UCSD-AML1 (cell line): ENCODE data around the gene PTCH1.

Experiments
- DNase-seq: peaks from one replicate; lab custom pipeline; 2025; ENCODE audit not compliant: unreplicated experiment; lab: John Stamatoyannopoulos, UW

The PTCH1 gene

GRCh38 chr9:95409650-95410426, 106.9 kb downstream of the PTCH1 start:
- DNase-seq = no peak

- no peak for DNase-seq
Measured at GRCh38 chr9:95407524-95407923, 109.2 kb downstream of the PTCH1 start.

GRCh38 chr9:95406121-95406520, 110.7 kb downstream of the PTCH1 start:
- DNase-seq = no peak

GRCh38 chr9:95399261-95399660, 117.5 kb downstream of the PTCH1 start:
- no peak for DNase-seq
